ENCODE results near the gene IFNGR2.

GRCh38 chr21:33396436-33396835 is 6.8 kb upstream of the IFNGR2 start:
- TF ChIP-seq CTCF (IDR thresholded peaks at IDR 0.05) (no peak), YY1 (IDR thresholded peaks at IDR 0.05; ENCODE audit: low read depth) (no peak), SIN3A (IDR thresholded peaks at IDR 0.05; ENCODE audit: borderline replicate concordance, low read depth, low read length) (no peak), RXRA (IDR thresholded peaks at IDR 0.05; ENCODE audit: borderline replicate concordance, low read depth) (no peak), MXI1 (IDR thresholded peaks at IDR 0.05; ENCODE audit: low read depth, low read length) (no peak), EP300 (IDR thresholded peaks at IDR 0.05; ENCODE audit: borderline replicate concordance in 1 of 2, low read depth in 1 of 2, low read length in 1 of 2) (no peak), TEAD4 (IDR thresholded peaks at IDR 0.05; ENCODE audit: borderline replicate concordance, insufficient read depth) (no peak), SMC3 (IDR thresholded peaks at IDR 0.05; ENCODE audit: low read depth, low read length) (no peak), MAX (IDR thresholded peaks at IDR 0.05; ENCODE audit: low read depth) (no peak), USF2 (IDR thresholded peaks at IDR 0.05; ENCODE audit: borderline replicate concordance, low read depth, low read length) (no peak), POLR2AphosphoS5 (IDR thresholded peaks at IDR 0.05; ENCODE audit: low read depth, low read length) (no peak), JUND (IDR thresholded peaks at IDR 0.05) (no peak)
